Raji (cell line): ENCODE data around the gene ZNF275.

Experiments
- POLR2A ChIP-seq: IDR thresholded peaks from 2 replicates; pipeline ENCODE4 v1.6.1; 2011; ENCODE audit warnings: low read depth, low read length, control low read depth; ENCODE audit not compliant: insufficient read depth

ZNF275 gene

GRCh38 chrX:153333821-153334653 lies at the start of gene ZNF275:
Gene ZNF275, plus strand, starts transcription at chrX:153334153. Its CDS starts 2,527 bp downstream, at chrX:153336680.
- peak; percentile 55 for TF ChIP-seq POLR2A

DNA sequence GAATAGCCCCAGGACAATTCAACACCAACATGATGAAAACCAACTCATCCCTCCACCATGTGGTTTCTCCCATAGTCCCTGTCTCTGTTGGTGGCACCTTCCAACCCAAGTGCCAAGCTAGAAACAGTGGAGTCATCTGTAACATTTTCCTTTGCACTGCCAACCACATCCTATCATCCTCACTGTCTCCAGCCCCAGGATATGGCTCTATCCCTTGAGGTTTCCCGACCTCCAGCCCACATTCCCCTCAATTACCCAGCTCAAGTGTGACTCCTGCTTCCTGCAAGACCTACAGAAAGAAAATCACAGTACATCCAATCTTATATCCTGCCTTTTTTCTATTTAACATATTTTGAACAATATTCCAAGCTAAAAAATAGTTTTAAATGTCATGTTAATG lies 36.6 kb upstream of the ZNF275 start:
- TF ChIP-seq POLR2A = no peak

- TF ChIP-seq POLR2A = no peak
Observed at GRCh38 chrX:153299855-153300254, 34.1 kb upstream of the ZNF275 start.

GRCh38 chrX:153301746-153302145 lies 32.2 kb upstream of the ZNF275 start:
- no peak for TF ChIP-seq POLR2A

- TF ChIP-seq POLR2A = no peak
Observed at GRCh38 chrX:153302796-153303195, 31.2 kb upstream of the ZNF275 start.

DNA sequence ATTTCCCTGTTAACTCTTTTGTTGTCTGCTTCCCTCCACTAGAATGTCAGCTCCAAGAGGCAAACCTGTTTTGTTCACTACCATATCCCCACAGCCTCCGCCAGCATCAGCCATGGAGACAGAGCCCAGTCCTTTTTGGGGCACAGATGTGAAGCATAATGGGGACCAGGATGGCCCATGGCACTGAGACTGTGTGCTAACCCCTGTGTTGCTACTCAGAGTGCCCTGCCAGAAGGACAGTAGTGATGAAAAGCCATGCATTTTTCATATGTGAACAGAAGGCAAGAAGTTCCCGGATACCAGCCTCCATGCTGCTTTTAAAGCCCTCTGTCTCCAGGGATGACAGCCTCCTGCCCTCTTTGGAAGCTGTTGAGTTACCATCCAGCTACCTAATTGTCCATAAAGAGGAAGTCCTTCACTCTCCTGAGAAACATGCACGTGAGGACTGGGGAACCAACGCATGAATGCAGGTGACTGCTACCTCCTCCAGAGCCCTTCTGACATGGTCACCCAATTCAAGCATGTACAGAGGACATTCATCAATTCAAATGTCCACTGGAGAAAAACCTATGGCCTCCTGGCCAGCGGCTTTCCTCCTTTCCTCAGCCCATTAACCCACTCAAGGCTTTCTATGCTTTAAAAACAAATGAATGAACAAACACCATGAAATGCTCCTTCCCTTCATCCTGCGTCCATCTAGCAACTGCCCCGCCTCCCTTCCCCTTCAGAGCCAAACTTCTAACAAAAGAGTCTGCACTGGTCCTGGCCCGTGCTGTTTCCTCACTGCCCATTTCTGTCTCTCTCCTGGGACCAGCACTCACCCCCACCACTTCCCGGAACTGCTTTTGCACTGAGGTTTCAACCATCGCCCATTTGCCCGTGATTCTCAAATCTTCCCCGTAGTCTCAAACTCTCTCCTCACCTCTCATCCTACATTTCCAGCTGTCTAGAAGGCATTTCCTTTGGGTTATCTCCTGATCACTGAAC lies 30.4 kb upstream of the ZNF275 start:
- no peak for TF ChIP-seq POLR2A

GRCh38 chrX:153304988-153305736 lies 28.8 kb upstream of the ZNF275 start:
- TF ChIP-seq POLR2A = no peak

DNA sequence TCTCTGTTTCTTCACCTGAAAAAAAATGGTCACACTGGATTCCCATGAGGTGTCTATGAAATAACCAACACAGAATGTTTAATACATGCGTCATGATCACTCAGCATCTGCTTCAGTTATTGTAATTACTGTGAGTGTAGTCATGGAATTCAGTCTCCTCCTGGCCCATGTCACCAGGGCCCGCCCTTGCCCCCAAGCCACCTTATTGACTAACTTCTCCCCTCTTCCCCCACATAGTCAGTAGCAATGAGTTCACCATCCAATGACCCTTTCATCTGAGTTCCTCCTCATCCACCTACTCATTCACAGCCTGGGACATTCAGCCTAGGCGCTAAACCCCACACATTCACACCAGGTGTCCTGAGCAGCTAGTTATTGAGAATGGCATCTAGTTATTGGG lies 28.0 kb upstream of the ZNF275 start:
- no peak for TF ChIP-seq POLR2A

- TF ChIP-seq POLR2A = no peak
Observed at GRCh38 chrX:153306527-153307115, 27.3 kb upstream of the ZNF275 start.

- TF ChIP-seq POLR2A = no peak
Observed at GRCh38 chrX:153307276-153308178, 26.4 kb upstream of the ZNF275 start.

GRCh38 chrX:153310901-153311300 lies 23.1 kb upstream of the ZNF275 start:
- no peak for TF ChIP-seq POLR2A

- no peak for TF ChIP-seq POLR2A
Observed at GRCh38 chrX:153312041-153312440, 21.9 kb upstream of the ZNF275 start.

GRCh38 chrX:153312842-153313241 lies 21.1 kb upstream of the ZNF275 start:
- no peak for TF ChIP-seq POLR2A

DNA sequence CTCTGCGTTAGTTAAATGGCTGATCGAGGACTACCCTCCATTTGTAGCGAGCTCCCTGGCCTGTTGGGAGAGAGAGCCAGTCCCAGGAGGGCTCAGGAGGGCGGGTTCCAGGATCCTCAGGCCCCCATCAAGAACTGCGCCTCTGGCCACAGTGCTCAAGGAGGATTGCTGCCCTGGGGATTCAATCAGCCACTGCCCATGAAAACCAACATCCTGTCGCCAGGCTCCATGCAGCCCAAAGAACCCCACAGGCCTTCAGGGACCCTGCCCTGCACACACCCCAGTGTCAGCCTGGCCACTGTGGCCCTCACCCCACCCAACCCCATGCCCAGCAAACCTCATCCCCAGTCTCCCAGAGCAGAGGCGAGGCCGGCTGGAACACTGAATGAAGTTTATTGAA lies 16.6 kb upstream of the ZNF275 start:
- no peak for TF ChIP-seq POLR2A
